Sciatic nerve (tissue), 2 donors: ENCODE measurements around the gene SMYD4. TPM values are rescaled to one million over a fixed set of nuclear protein-coding genes. Genes with fewer than 3 reads are reported as not detected.
"Not testable (repeated sequence)": the region's sequence is repeated elsewhere in the genome, so short reads cannot be mapped to it uniquely, and the experiment has no call there.

Experiments
- ATAC-seq: fragments of 200-7000 bp; cut with Tn5 transposase; one replicate; pipeline ENCODE4 v1.9.1; 2020; ENCODE audit warnings: mild to moderate bottlenecking, moderate library complexity
- DNase-seq: peaks from one replicate; pipeline ENCODE4 v3.0.0-alpha.2; 2020; ENCODE audit warnings: low spot score
- intact Hi-C: fragments of 100-400 bp; cut with DNase I; formaldehyde crosslinking; loops from one replicate; pipeline ENCODE4 v1.14.2; 2022
- total RNA-seq: library from RNA; stranded (reverse); fragmentation: NEBNext Ultra II Directional; extraction: Animal tissue kit (Norgen Biotek cat#: 25700); gene quantifications from one replicate; pipeline ENCODE4 v1.2.1, GENCODE V29; 2021
- donor health status: DM: no; HTN: no; CAD: no.
- donor health status: DM: no; HTN: no; CAD: no.

The SMYD4 gene
- total RNA-seq, 1 donor from 2014 or later, result 17.7 TPM

GRCh38 chr17:1741899-1742298 is 87.8 kb downstream of the SMYD4 start:
- intact Hi-C loops, DNase-seq, ATAC-seq: not testable (repeated sequence)

- DNase-seq (no peak), ATAC-seq (peak; percentile 22)
Observed at GRCh38 chr17:1737531-1738291, 92.0 kb downstream of the SMYD4 start.

GRCh38 chr17:1736348-1737281 is 93.1 kb downstream of the SMYD4 start:
- DNase-seq (peak; percentile 85), ATAC-seq (peak; percentile 52)
- intact Hi-C loops, result no loop called here

More at GRCh38 chr17:1737531-1738291, 92.0 kb downstream of the SMYD4 start:
- intact Hi-C loops, result no loop called here

GRCh38 chr17:1735834-1736347 is 93.8 kb downstream of the SMYD4 start:
- intact Hi-C loops, result no loop called here
- ATAC-seq, result no peak
- no peak for DNase-seq

GRCh38 chr17:1735418-1735817 is 94.3 kb downstream of the SMYD4 start:
- DNase-seq (no peak), ATAC-seq (no peak)
- intact Hi-C loops, result no loop called here

DNA sequence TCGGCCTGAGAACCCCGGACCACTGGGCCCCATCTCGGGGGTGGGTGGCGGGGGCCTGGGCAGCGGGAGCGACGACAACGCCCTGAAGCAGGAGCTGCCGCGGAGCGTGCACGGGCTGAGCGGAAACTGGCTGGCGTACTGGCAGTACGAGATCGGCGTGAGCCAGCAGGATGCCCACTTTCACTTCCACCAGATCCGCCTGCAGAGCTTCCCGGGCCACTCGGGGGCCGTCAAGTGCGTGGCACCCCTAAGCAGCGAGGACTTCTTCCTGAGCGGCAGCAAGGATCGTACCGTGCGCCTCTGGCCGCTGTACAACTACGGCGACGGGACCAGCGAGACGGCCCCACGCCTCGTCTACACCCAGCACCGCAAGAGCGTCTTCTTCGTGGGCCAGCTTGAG is 95.9 kb downstream of the SMYD4 start:
- no peak for ATAC-seq

DNA sequence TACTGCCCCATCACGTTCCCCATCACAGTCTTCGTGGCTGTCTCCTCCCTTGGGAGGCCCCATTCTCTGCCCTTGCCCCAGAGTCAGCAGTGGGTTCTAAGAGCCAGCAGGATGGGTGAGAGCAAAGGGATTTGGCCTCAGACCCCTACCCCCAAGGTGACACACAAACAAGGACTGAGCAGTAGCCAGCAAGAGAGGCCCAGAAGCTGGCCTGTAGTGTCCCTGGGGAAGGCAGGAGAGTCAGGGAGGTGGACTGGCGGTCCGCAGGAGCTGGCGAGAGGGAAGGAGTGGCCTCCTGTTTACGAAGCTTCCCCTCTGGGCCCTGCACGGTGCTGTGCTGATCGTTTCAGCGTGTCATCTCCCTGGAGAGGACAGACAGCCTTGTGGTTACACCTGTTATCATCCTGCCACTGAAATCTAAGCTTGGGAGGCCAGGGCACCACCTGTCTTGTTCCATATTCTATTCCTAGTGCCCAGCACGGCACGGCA is 96.8 kb downstream of the SMYD4 start:
- ATAC-seq (no peak), DNase-seq (no peak)
- intact Hi-C loops, result no loop called here

More for the DNA sequence above, 95.9 kb downstream of the SMYD4 start:
- no peak for DNase-seq
- intact Hi-C loops, result no loop called here

- intact Hi-C loops, result no loop called here
- no peak for ATAC-seq
- no peak for DNase-seq
Observed at GRCh38 chr17:1732241-1732832, 97.4 kb downstream of the SMYD4 start.

DNA sequence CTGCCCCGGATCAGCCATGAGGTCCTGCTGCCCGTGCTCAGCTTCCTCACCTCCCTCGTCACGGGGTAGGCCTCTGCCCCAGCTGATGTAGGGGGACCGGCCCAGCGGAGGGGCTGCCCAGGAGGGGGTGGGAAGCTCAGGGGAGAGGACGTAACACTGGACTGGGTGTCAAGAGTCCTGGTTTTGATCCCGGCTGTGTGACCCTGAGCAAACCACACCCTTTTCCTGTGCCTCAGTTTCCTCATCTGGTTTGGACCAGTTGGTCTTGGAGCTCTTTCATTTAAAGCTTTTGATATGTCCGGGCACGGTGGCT is 98.6 kb downstream of the SMYD4 start:
- intact Hi-C loops, result no loop called here
- DNase-seq (no peak), ATAC-seq (no peak)

DNA sequence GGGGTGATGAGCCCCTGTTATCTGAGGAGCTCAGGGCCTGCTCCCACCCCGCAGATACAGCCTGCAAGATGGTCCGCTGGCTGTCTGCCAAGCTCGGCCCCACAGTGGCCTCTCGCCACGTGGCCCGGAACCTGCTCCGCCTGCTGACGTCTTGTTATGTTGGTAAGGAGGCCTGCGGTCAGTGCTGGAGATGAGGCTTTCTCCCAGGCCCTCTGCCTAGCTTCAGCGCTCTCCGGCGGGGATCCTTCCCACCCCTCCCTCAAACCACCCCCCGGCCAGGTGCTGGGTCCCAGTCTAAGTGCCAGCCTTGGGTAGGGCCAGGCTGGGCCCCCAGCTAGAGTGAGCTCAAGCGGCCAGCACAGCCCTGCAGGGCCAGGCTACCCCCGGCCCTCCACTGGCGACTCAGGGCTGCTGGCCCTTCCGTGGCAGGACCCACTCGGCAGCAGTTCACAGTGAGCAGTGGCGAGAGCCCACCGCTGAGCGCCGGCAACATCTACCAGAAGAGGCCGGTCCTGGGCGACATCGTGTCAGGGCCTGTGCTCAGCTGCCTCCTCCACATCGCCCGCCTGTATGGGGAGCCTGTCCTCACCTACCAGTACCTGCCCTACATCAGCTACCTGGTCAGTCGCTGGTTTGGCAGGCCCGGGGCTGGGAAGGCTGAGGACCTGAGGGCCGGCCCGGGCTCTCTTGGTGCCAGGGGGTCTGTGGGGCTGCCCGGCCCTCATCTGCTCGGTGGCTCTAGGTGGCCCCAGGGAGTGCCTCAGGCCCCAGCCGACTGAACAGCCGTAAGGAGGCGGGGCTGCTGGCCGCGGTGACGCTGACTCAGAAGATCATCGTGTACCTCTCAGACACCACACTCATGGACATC is 99.1 kb downstream of the SMYD4 start:
- peak; percentile 95 for ATAC-seq
- intact Hi-C loops, result no loop called here
- DNase-seq, result peak; percentile 96

GRCh38 chr17:1729966-1730325 is 99.8 kb downstream of the SMYD4 start:
- intact Hi-C loops, result loop anchor here (10.0 kb wide), 2 partner anchors 55 to 155 kb away; no protein-coding TSS in a partner anchor
- DNase-seq (no peak), ATAC-seq (peak; percentile 47)

Other genes with a start within 250 kb of the SMYD4 start
- 30.8 TPM for gene SLC43A2, start 201.1 kb downstream of the SMYD4 start, total RNA-seq
- gene SCARF1, start 184.2 kb downstream of the SMYD4 start, total RNA-seq, result 25.2 TPM
- gene RILP, start 180.0 kb downstream of the SMYD4 start, total RNA-seq, result 15.4 TPM
- 285 TPM for gene PRPF8, start 145.0 kb downstream of the SMYD4 start, total RNA-seq
- gene TLCD2, start 119.5 kb downstream of the SMYD4 start, total RNA-seq, result 13.6 TPM
- 26.1 TPM for gene WDR81, start 105.2 kb downstream of the SMYD4 start, total RNA-seq
- gene SERPINF2, start 87.0 kb downstream of the SMYD4 start, total RNA-seq, result 3.2 TPM
- 592 TPM for gene SERPINF1, start 67.8 kb downstream of the SMYD4 start, total RNA-seq
- 83.0 TPM for gene RPA1, start 103 bp upstream of the SMYD4 start, total RNA-seq
- gene RTN4RL1, start 195.4 kb upstream of the SMYD4 start, total RNA-seq, result 5.8 TPM
- gene DPH1, start 200.3 kb upstream of the SMYD4 start, total RNA-seq, result 37.7 TPM
- gene OVCA2, start 212.1 kb upstream of the SMYD4 start, total RNA-seq, result 12.9 TPM
- 85.0 TPM for gene HIC1, start 225.2 kb upstream of the SMYD4 start, total RNA-seq